Stimulated activated CD8-positive, alpha-beta memory T cell treated with anti-CD3 and anti-CD28 coated beads, Interleukin-7, amount 100 ng/mL, for 48 hours (primary cell): ENCODE results near the gene ACKR2.

Source experiments
- DNase-seq, 2 donors: peaks; one replicate each; pipeline ENCODE4 v3.0.0-alpha.2; 2020; ENCODE audit warnings: low read depth in 1 of 2; ENCODE audit errors: extremely low read depth in 1 of 2

Gene ACKR2

DNA sequence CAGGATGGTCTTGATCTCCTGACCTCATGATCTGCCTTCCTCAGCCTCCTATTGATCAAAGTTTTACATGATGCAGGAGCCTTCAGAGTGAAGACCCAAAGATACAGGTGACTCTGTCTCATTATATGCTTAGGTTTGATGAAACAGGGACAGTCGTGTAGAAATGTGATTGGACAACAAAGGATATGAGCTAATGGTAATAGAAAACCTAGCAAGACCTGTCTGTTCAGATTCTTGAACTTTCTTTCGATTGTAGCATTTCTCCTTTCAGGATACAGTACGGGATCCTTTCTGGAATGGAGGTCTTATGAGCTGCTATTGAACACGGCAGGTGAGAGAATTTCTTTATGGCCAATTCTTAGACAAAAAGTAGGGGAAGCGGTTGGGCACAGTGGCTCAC lies at the start of gene ACKR2:
TSS of gene ACKR2 (plus strand) at position 244 of the 400 bp plus-strand sequence. CDS start 55,058 bp downstream, outside the sequence.
- DNase-seq = no peak

GRCh38 chr3:42762046-42762724 lies 47.1 kb upstream of the ACKR2 start:
- no peak for DNase-seq

DNA sequence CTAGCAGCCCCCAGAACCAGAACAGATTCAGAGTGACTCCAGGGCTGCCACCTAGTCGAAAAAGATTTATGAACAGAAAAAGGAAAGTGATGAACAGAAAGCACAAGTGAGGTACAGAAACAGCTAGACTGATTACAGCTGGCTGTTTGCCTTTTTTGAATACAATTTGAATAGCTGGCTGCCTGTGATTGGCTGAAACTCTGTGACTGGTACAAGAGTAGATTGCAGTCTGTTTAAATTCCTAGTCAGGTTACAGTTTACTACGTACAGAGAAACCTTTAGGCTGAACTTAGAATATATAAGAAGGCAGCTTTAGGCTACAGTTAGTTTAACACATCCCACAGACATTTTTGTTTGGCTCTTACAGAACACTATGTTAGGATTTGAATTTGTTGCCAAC lies 46.2 kb upstream of the ACKR2 start:
- DNase-seq = no peak

DNA sequence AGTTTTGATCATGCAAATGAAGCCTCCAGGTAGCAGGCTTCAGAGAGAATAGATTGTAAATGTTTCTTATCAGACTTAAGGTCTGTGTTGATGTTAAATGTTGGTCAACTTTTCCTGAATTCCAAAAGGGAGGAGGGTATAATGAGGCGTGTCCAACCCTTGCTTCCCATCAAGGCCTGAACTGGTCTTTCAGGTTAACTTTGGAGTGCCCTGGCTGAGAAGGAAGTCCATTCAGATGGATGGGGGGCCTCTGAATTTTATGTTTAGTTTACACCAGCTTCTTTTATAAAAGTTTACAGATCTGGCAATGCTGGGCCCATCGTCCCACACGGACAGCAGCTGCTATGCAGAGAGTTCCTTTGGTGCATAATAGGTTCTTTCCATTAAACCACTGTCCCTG lies 45.1 kb upstream of the ACKR2 start:
- no peak for DNase-seq

DNA sequence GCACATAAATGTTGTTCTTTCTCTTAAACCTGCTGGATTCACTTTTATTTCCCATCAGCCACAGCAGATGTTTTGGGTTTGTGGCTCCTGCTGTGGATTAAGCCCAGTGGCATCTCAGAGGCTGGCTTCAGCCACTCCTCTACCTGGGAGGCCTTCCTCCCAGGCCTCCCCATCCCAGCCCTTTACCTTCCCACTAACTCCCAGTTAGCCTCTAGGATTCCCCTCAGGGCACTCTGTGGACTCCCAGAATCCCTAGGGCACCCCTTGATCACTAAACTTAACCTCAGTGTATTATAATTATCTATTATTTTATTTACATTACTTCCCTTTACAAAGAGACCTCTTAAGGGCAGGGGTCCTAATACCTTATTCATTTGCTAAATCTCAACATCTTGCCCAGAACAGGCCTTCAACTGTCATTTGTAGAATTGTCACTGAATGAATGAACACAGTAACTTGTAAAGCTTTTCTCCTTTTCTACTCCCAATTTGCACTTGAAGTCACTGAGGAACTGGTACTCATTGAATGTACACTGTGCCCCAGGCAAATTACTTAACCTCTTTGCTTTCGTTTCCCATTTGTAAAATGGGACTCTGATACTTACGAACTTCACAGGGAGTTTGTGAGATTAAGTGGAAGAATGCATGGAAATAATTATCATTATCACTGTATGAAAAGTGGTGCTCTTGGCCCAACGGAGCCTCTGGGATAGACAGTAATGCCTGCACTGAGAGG lies 44.5 kb upstream of the ACKR2 start:
- no peak for DNase-seq

DNA sequence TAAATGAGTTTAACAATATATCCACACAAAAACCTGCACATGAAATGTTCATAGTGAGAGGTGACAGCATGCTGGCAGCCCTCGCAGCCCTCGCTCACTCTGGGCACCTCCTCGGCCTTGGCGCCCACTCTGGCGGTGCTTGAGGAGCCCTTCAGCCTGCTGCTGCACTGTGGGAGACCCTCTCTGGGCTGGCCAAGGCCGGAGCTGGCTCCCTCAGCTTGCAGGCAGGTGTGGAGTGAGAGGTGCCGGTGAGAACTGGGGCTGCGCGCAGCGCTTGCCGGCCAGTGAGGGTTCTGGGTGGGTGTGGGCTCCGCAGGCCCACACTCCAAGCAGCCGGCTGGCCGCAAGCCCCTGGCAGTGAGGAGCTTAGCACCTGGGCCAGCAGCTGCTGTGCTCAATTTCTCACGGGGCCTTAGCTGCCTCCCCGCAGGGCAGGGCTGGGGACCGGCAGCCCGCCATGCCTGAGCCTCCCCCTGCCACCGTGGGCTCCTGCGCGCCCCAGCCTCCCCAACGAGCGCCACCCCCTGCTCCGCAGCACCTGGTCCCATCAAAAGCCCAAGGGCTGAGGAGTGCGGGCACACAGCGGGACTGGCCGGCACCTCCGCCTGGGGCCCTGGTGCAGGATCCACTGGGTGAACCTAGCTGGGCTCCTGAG lies 39.6 kb upstream of the ACKR2 start:
- DNase-seq = no peak

DNA sequence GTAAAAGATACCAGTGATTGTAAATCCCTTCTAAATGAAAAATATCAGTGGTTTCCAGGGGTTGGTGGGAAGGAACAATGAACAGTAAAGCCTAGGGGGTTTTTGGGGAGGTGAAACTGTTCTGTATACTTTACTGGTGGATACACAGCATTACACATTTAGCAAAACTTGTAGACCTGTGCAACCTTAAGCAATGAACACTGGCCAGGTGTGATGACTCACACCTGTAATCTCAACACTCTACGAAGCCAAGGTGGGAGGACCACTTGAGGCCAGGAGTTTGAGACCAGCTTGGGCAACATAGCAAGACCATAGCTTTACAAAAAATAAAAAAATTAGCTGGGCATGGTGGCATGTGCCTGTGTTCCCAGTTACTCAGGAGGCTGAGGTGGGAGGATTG lies 38.0 kb upstream of the ACKR2 start:
- no peak for DNase-seq

DNA sequence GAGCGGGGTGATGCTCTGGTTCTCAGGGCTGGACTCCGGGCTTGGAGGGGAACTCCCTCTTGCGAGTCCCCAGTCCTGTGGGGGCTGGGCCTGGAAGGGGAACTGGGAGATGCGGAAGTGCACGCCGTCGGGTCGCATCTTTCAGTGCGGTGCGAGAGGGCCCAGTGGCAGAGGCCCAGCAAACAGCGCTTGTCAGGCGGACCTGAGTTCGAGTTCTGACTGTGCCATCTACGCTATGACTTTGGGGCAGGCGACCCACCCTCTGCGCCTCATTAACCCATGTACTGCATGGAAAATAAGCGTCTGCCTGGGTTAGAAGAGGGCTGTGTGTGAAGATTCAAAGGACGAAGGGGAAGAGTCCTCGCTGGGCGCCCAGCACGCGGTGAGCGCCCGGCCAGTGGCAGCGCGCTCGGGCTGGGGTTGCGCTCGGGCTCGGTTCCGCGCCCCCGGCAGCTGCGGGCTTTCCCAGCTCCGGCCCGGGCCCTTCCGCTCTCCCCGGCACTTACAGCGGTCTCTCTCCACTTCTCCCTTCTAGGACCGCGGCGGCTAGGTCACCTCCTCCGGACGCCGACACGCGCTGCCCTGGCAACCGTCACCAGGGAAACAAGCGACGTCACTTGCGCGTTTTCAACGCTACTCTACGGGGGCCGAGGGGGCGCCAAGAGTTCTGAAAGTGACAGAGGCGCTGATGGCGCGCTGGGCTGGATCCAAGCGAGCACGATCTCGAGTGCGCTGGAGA lies 36.4 kb upstream of the ACKR2 start, which contains the start of gene CCDC13:
TSS of gene CCDC13 (minus strand) at position 584 of the 739 bp plus-strand sequence. CDS start 14,908 bp downstream, outside the sequence.
- DNase-seq = peak; percentile 85 to 92

DNA sequence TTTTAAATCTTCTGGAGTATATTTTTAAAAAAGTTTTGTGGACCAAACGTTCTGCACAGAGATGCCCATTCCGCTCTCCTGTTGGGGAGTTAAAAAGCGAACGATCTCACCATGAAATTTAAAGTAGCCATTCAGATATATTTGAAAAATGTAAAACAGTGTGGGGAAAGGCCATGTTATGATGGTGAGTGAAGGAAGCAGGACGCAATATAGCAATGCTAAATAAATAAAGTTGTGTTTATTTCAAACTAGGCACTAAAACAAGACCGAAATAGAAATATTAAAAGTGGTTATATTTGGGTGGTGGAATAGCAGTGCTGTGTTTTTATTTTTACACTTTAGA lies 35.9 kb upstream of the ACKR2 start:
- no peak for DNase-seq

- no peak for DNase-seq
Observed at GRCh38 chr3:42778644-42779043, 30.6 kb upstream of the ACKR2 start.

- no peak for DNase-seq
Observed at GRCh38 chr3:42780398-42780797, 28.8 kb upstream of the ACKR2 start.

GRCh38 chr3:42780892-42781700 lies 28.1 kb upstream of the ACKR2 start:
- no peak for DNase-seq

GRCh38 chr3:42786212-42786611 lies 23.0 kb upstream of the ACKR2 start:
- DNase-seq = no peak

- DNase-seq = no peak
Observed at GRCh38 chr3:42786631-42787030, 22.6 kb upstream of the ACKR2 start.

- DNase-seq = no peak
Observed at GRCh38 chr3:42790714-42791229, 18.5 kb upstream of the ACKR2 start.

DNA sequence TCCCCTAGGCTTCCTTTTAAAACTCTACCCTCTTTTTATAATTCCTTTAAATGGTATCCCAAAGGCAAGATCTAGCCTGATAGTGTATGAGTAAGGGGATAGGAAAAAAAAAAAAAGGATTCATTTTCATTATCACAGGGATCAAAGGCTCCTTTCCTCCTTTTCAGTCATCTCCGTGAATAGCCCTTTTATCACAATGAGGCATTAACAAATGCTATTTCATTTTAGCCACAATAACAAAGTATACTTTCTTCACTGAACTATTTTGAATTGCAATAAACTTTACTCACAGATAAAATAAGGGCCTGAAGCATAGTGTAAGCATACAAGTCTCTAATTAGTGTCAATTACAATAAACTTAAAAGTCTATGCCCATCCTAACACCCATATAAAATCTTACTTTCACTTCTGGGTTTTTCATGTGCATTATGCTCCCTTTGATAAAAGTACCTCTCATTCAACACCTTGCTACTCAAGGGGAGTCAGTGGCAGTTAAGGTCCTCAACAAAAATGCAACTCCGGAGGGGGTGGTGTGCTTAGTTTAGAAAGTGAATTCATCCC lies 13.5 kb upstream of the ACKR2 start:
- no peak for DNase-seq

- DNase-seq = no peak
Observed at GRCh38 chr3:42796332-42796885, 12.8 kb upstream of the ACKR2 start.

DNA sequence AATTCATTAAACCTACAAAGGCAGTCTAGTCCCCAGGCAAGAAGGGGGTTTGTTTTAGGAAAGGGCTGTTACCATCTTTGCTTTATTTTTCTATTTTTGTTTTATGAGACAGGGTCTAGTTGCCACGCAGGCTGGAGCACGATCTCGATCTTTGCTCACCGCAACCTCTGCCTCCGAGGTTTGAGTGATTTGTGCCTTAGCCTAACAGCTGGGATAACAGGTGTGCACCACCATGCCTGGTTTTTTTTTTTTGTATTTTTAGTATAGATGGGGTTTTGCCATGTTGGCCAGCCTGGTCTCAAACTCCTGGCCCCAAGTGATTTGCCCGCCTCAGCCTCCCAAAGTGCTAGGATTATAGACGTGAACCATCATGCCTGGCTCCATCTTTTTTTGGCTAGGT lies 9.9 kb upstream of the ACKR2 start:
- DNase-seq = no peak

GRCh38 chr3:42800251-42800650 lies 9.0 kb upstream of the ACKR2 start:
- DNase-seq = no peak
